Measurements from ENCODE around the gene WDR59.
"Not testable (repeated sequence)": the region's sequence is repeated elsewhere in the genome, so short reads cannot be mapped to it uniquely, and the experiment has no call there.

The WDR59 gene

GRCh38 chr16:74984529-74985296 is at the start of gene WDR59:
WDR59 (minus strand) TSS chr16:74985123; CDS start chr16:74985017, 106 bp downstream.
- DNase-seq = peak; percentile 100

- no peak for DNase-seq
Measured at GRCh38 chr16:75032655-75033054, 47.7 kb upstream of the WDR59 start.

- DNase-seq = no peak
Measured at GRCh38 chr16:75029854-75030253, 44.9 kb upstream of the WDR59 start.

- DNase-seq = no peak
Measured at GRCh38 chr16:75028544-75029135, 43.7 kb upstream of the WDR59 start.

GRCh38 chr16:75027520-75028300 is 42.8 kb upstream of the WDR59 start:
- DNase-seq = no peak

- no peak for DNase-seq
Measured at GRCh38 chr16:75026892-75027391, 42.0 kb upstream of the WDR59 start.

- not testable (repeated sequence) for DNase-seq
Measured at GRCh38 chr16:75026239-75026891, 41.4 kb upstream of the WDR59 start.

GRCh38 chr16:75025761-75026160 is 40.8 kb upstream of the WDR59 start:
- DNase-seq = no peak

- no peak for DNase-seq
Measured at GRCh38 chr16:75024594-75024993, 39.7 kb upstream of the WDR59 start.

- no peak for DNase-seq
Measured at GRCh38 chr16:75024182-75024581, 39.3 kb upstream of the WDR59 start.

GRCh38 chr16:75023009-75023408 is 38.1 kb upstream of the WDR59 start:
- no peak for DNase-seq

GRCh38 chr16:75022567-75022966 is 37.6 kb upstream of the WDR59 start:
- no peak for DNase-seq

GRCh38 chr16:75021410-75021809 is 36.5 kb upstream of the WDR59 start:
- no peak for DNase-seq

GRCh38 chr16:75019586-75019985 is 34.7 kb upstream of the WDR59 start:
- no peak for DNase-seq

- DNase-seq = no peak
Measured at GRCh38 chr16:75019007-75019406, 34.1 kb upstream of the WDR59 start.

- DNase-seq = no peak
Measured at GRCh38 chr16:75017670-75018525, 33.0 kb upstream of the WDR59 start.

GRCh38 chr16:75016451-75017081 is 31.6 kb upstream of the WDR59 start:
- not testable (repeated sequence) for DNase-seq

- DNase-seq = no peak
Measured at GRCh38 chr16:75014318-75014717, 29.4 kb upstream of the WDR59 start.

GRCh38 chr16:75013123-75013522 is 28.2 kb upstream of the WDR59 start:
- DNase-seq = not testable (repeated sequence)

GRCh38 chr16:75012380-75013081 is 27.6 kb upstream of the WDR59 start:
- no peak for DNase-seq
